ENCODE data around the gene C1orf21. TPM values are rescaled to one million over a fixed set of nuclear protein-coding genes. Genes with fewer than 3 reads are reported as not detected.

C1orf21 gene
- total RNA-seq, 1 experiment from 2014 or later: 28.5 TPM

- Mint-ChIP-seq H3K36me3 (no peaks in the 10 kb centered on the region), H3K27ac (peak overlapping the region; percentile 64; the same call in 1 of the 2 replicates), H3K4me1 (peaks cover 50% of the 10 kb centered on the region), H3K9me3 (no peaks in the 10 kb centered on the region), H3K4me3 (peak overlapping the region; percentile 41), H3K27me3 (ENCODE audit: low read depth) (peaks cover 9% of the 10 kb centered on the region)
- TF ChIP-seq, protein P1, sequence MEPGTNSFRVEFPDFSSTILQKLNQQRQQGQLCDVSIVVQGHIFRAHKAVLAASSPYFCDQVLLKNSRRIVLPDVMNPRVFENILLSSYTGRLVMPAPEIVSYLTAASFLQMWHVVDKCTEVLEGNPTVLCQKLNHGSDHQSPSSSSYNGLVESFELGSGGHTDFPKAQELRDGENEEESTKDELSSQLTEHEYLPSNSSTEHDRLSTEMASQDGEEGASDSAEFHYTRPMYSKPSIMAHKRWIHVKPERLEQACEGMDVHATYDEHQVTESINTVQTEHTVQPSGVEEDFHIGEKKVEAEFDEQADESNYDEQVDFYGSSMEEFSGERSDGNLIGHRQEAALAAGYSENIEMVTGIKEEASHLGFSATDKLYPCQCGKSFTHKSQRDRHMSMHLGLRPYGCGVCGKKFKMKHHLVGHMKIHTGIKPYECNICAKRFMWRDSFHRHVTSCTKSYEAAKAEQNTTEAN (CRISPR knock-in tag; IDR thresholded peaks at IDR 0.05): peak; percentile 92
- peak; percentile 88 for TF ChIP-seq ZNF423 (CRISPR knock-in tag; IDR thresholded peaks at IDR 0.05)
- TF ChIP-seq, protein P2, sequence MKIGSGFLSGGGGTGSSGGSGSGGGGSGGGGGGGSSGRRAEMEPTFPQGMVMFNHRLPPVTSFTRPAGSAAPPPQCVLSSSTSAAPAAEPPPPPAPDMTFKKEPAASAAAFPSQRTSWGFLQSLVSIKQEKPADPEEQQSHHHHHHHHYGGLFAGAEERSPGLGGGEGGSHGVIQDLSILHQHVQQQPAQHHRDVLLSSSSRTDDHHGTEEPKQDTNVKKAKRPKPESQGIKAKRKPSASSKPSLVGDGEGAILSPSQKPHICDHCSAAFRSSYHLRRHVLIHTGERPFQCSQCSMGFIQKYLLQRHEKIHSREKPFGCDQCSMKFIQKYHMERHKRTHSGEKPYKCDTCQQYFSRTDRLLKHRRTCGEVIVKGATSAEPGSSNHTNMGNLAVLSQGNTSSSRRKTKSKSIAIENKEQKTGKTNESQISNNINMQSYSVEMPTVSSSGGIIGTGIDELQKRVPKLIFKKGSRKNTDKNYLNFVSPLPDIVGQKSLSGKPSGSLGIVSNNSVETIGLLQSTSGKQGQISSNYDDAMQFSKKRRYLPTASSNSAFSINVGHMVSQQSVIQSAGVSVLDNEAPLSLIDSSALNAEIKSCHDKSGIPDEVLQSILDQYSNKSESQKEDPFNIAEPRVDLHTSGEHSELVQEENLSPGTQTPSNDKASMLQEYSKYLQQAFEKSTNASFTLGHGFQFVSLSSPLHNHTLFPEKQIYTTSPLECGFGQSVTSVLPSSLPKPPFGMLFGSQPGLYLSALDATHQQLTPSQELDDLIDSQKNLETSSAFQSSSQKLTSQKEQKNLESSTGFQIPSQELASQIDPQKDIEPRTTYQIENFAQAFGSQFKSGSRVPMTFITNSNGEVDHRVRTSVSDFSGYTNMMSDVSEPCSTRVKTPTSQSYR (CRISPR knock-in tag; IDR thresholded peaks at IDR 0.05): 0 out of 2 replicates have a peak, but pooled peaks have one; percentile 60
- TF ChIP-seq, protein P3, sequence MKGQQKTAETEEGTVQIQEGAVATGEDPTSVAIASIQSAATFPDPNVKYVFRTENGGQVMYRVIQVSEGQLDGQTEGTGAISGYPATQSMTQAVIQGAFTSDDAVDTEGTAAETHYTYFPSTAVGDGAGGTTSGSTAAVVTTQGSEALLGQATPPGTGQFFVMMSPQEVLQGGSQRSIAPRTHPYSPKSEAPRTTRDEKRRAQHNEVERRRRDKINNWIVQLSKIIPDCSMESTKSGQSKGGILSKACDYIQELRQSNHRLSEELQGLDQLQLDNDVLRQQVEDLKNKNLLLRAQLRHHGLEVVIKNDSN (CRISPR knock-in tag; IDR thresholded peaks at IDR 0.05): no peak
- DNase-seq (ENCODE audit: low spot score): no peak
- ChIA-PET CTCF (interaction anchor here (1.3 kb wide), 1 partner anchor 280 kb away, joined by 5 read pairs; no protein-coding TSS in a partner anchor), POLR2A (no interaction called here)
- no peak for ATAC-seq
Measured at GRCh38 chr1:184383772-184384323, 3.0 kb upstream of the C1orf21 start.

DNA sequence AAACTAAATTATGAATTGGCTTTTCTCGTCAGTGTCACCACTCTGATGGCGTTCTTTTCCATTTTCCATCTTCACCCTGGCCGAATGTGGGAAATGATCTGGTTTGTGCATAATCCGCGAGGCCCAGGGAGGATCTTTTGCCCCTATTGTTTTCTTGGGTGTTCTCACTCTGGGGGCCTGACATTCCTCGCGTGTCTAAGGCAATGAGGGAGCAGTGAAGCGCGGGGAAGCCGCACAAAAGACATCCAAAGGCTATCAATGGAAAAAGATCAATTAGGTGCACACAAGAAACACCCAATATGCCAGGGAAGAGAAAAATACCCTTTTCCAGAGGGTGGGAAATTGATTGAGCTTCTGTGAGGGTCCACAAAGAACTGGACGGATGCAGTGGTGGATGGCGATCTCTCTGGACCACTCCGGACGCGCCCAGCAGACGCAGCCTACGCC is 941 bp upstream of the C1orf21 start:
- Mint-ChIP-seq H3K36me3 (no peaks in the 10 kb centered on the region), H3K27me3 (ENCODE audit: low read depth) (peaks cover 9% of the 10 kb centered on the region), H3K27ac (peak overlapping the region; percentile 7; the same call in 1 of the 2 replicates), H3K4me3 (peak overlapping the region; percentile 95), H3K9me3 (no peaks in the 10 kb centered on the region), H3K4me1 (peaks cover 64% of the 10 kb centered on the region)
- DNase-seq (ENCODE audit: low spot score) (no peak), ATAC-seq (no peak)
- ChIA-PET CTCF (interaction anchor here (3.4 kb wide), 1 partner anchor 279 kb away, joined by 28 read pairs; no protein-coding TSS in a partner anchor), POLR2A (interaction anchor here (0.5 to 1.5 kb wide), 2 partner anchors 82 to 198 kb away, joined by 3 to 8 read pairs; no protein-coding TSS in a partner anchor)
- TF ChIP-seq TP53 (CRISPR knock-in tag; IDR thresholded peaks at IDR 0.05) (no peak), SP1 (CRISPR knock-in tag; conservative IDR thresholded peaks at IDR 0.05) (no peak), SOX15 (CRISPR knock-in tag; IDR thresholded peaks at IDR 0.05) (no peak), ZNF121 (CRISPR knock-in tag; IDR thresholded peaks at IDR 0.05) (no peak), TEAD4 (CRISPR knock-in tag; IDR thresholded peaks at IDR 0.05) (no peak), ZNF219 (CRISPR knock-in tag; IDR thresholded peaks at IDR 0.05; ENCODE audit: borderline replicate concordance) (no peak), JAZF1 (CRISPR knock-in tag; IDR thresholded peaks at IDR 0.05) (no peak)

GRCh38 chr1:184387069-184387475 is 243 bp downstream of the C1orf21 start:
- peaks cover 9% of the 10 kb centered on the region for H3K27me3 Mint-ChIP-seq (ENCODE audit: low read depth)
- H3K36me3 Mint-ChIP-seq: no peaks in the 10 kb centered on the region
- ATAC-seq (peak; percentile 9; the same call in 1 of the 2 replicates), DNase-seq (ENCODE audit: low spot score) (no peak)
- ChIA-PET POLR2A (interaction anchor here (0.7 to 1.5 kb wide), 10 partner anchors 8 to 277 kb away, joined by 3 to 4 read pairs (median 3); no protein-coding TSS in a partner anchor), CTCF (interaction anchor here (0.6 to 3.4 kb wide), 12 partner anchors 8 to 1254 kb away, joined by 3 to 28 read pairs (median 4); no protein-coding TSS in a partner anchor)
- H3K9me3 Mint-ChIP-seq: no peaks in the 10 kb centered on the region
- no peak overlapping the region for H3K27ac Mint-ChIP-seq
- H3K4me1 Mint-ChIP-seq: peaks cover 61% of the 10 kb centered on the region
- H3K4me3 Mint-ChIP-seq: peak overlapping the region; percentile 95
- TF ChIP-seq JAZF1 (CRISPR knock-in tag; IDR thresholded peaks at IDR 0.05): no peak
- no peak for TF ChIP-seq ZNF423 (CRISPR knock-in tag; IDR thresholded peaks at IDR 0.05)
- TF ChIP-seq IRF2 (CRISPR knock-in tag; IDR thresholded peaks at IDR 0.05; ENCODE audit: borderline replicate concordance, low read depth): no peak
- TF ChIP-seq, protein P4, sequence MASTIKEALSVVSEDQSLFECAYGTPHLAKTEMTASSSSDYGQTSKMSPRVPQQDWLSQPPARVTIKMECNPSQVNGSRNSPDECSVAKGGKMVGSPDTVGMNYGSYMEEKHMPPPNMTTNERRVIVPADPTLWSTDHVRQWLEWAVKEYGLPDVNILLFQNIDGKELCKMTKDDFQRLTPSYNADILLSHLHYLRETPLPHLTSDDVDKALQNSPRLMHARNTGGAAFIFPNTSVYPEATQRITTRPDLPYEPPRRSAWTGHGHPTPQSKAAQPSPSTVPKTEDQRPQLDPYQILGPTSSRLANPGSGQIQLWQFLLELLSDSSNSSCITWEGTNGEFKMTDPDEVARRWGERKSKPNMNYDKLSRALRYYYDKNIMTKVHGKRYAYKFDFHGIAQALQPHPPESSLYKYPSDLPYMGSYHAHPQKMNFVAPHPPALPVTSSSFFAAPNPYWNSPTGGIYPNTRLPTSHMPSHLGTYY (CRISPR knock-in tag; IDR thresholded peaks at IDR 0.05): no peak
- TF ChIP-seq IRF1 (CRISPR knock-in tag; IDR thresholded peaks at IDR 0.05): no peak
- TF ChIP-seq, protein P1 (CRISPR knock-in tag; IDR thresholded peaks at IDR 0.05): no peak
- no peak for TF ChIP-seq CBFB (CRISPR knock-in tag; IDR thresholded peaks at IDR 0.05; ENCODE audit: low read depth)
- TF ChIP-seq KAT7 (CRISPR knock-in tag; IDR thresholded peaks at IDR 0.05; ENCODE audit: borderline replicate concordance): peak; percentile 36; the same call in 1 of the 2 replicates
- TF ChIP-seq ELF4 (CRISPR knock-in tag; IDR thresholded peaks at IDR 0.05; ENCODE audit: low read depth): no peak
- TF ChIP-seq ZNF219 (CRISPR knock-in tag; IDR thresholded peaks at IDR 0.05; ENCODE audit: borderline replicate concordance): no peak
- no peak for TF ChIP-seq ZBTB21 (CRISPR knock-in tag; IDR thresholded peaks at IDR 0.05; ENCODE audit: borderline replicate concordance)
- TF ChIP-seq, protein P5, sequence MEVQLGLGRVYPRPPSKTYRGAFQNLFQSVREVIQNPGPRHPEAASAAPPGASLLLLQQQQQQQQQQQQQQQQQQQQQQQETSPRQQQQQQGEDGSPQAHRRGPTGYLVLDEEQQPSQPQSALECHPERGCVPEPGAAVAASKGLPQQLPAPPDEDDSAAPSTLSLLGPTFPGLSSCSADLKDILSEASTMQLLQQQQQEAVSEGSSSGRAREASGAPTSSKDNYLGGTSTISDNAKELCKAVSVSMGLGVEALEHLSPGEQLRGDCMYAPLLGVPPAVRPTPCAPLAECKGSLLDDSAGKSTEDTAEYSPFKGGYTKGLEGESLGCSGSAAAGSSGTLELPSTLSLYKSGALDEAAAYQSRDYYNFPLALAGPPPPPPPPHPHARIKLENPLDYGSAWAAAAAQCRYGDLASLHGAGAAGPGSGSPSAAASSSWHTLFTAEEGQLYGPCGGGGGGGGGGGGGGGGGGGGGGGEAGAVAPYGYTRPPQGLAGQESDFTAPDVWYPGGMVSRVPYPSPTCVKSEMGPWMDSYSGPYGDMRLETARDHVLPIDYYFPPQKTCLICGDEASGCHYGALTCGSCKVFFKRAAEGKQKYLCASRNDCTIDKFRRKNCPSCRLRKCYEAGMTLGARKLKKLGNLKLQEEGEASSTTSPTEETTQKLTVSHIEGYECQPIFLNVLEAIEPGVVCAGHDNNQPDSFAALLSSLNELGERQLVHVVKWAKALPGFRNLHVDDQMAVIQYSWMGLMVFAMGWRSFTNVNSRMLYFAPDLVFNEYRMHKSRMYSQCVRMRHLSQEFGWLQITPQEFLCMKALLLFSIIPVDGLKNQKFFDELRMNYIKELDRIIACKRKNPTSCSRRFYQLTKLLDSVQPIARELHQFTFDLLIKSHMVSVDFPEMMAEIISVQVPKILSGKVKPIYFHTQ (CRISPR knock-in tag; IDR thresholded peaks at IDR 0.05): no peak
- TF ChIP-seq SP1 (CRISPR knock-in tag; conservative IDR thresholded peaks at IDR 0.05): peak; percentile 40; the same call in 1 of the 2 replicates

All from WTC11 (cell line).